DMS53 (cell line): ENCODE data around the gene CLMN.
"Not testable (repeated sequence)": the region's sequence is repeated elsewhere in the genome, so short reads cannot be mapped to it uniquely, and the experiment has no call there.

Source experiments
- DNase-seq: peaks from one replicate; lab custom pipeline; 2025; lab: John Stamatoyannopoulos, UW

CLMN gene

DNA sequence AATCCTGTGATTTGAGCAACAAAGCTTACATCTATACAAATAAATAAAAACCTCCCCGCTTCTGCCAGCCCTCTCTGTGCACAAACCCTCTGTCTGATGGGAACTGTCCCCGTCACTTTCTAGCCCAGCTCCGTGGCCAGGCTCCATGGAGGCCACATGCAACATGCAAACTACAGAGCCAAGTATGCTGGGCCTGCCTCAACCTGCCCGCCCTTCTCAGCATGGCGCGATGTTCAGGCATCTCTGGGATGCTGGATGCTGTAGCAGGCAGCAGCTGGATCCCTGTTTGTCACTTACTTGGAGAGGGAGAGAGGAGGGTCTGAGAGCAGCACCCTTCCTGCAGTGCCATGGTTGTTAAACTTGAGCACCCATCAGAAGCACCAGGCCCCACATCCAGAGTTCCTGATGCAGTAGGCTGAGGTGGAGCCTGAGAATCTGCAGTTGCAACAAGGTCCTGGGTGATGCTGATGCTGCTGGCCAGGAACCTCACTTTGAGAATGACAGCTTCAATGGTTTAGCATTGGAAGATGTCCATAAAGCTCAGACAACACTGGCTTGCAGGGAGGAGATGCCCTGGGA lies 32.4 kb downstream of the CLMN start:
- no peak for DNase-seq

DNA sequence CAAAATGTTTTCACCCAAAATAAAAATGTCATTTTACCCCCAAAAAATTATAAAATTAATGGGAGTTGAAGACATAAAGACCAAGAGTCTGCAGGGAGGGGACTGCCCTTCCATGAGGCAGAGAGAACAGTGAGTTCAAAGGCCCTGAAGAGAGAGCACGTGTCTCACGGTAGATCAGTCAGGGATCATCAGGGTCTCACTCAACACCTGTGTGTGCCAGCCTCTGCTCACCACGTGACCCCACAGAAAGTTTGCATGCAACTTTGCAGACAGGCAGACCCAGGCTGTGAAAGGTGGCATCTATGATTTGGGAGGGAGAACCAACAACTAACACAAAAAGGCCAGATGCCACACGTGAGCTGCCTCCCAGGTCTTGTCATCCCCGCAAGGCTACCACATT lies 33.1 kb downstream of the CLMN start:
- no peak for DNase-seq

DNA sequence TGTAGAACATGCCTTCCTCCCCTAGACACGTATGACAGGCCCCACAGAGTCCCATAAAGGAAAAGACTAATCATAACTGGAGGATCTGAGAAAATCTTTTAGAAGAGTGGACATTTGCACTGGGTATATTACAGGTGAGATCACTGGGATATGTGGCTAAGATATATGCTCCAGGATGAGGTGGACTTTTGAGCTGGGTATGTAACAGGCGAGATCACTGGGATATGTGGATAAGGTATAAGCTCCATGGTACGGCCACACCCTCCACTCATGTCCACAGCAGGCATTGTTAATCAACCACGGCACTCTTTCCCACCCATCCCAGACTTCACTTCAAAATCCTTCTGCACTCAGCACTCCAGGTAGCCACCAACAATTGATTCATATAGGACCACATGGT lies 34.1 kb downstream of the CLMN start:
- no peak for DNase-seq

DNA sequence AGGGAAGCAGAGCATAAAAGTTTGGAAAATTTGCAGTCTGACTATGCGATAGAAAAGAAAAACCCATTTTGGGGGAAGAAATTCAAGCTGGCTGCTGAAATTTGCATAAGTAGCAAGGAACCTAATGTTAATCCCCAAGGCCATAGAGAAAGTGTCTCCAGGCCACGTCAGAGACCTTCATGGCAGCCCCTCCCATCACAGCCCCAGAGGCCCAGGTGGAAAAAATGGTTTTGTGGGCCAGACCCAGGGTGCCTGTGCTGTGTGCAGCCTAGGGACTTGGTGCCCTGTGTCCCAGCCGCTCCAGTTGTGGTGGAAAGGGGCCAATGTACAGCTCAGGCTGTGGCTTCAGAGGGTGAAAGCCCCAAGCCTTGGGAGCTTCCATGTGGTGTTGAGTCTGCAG lies 35.9 kb downstream of the CLMN start:
- DNase-seq: not testable (repeated sequence)

DNA sequence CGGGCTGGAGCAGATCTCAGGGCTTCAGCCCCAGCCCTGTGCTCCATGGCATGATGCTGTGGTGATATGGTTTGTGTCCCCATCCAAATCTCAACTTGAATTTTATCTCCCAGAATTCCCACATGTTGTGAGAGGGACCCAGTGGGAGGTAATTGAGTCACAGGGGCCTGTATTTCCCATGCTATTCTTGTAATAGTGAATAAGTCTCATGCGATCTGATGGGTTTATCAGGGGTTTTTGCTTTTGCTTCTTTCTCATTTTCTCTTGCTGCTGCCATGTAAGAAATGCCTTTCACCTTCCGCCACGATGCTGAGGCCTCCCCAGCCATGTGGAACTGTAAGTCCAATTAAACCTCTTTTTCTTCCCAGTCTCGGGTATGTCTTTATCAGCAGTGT lies 36.7 kb downstream of the CLMN start:
- not testable (repeated sequence) for DNase-seq

DNA sequence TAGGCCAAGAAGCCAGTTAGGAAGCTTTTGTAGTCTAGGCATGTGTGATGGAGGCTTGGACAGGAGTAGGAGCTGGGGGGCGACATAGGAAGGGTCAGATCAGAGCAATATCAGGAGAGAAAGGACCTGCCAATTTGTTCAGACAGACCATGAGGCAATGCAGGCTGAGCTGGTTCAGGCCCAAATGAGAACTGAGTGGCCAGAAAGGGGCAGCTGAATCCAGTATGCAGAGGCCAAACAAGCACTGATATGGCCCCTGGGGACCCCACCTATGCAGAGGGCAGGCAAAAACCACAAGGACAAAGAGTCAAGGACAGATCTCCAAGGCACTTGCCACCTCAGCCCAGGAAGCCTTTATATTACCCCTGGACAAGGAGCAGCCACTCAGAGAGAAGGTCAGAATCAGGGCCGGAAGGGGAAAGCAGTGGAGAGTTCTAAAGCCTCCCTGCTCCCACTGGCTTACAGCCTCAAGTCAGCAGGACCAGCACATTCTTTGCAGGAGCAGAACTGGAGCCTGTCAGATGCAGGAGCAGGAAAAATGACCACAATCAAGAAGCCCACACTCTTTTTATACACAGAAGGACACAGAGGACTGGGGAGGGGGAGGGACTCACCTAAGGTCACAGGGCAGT lies 37.2 kb downstream of the CLMN start:
- no peak for DNase-seq

DNA sequence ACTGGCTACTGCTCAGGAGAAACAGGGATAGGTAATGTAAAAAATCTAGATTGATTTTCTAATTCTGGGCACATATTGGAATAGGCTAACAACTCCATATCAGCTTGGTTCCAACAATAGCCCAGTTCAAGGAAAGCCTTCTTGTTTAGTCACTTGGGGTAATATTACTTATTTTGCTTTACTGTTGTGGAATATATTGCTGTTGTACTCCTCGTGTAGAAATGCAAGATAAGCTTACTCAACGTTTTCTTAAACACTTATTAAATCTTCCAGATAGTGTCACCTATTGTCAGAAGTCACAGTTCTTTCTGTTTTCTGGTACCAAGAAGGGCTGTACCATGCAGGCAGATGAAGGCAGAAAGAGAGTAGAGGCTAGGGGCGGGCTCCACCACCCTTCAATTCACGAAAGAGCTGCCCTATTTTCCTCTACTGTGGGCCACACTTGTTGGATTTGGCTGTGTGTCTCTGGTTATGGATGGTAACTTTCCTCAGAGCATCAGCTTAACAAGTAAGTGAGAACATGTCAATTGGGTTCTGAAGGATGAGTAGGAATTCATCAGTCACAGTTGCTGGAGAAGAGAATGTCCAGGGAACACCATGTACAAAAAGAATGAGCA lies 38.0 kb downstream of the CLMN start:
- DNase-seq: no peak

DNA sequence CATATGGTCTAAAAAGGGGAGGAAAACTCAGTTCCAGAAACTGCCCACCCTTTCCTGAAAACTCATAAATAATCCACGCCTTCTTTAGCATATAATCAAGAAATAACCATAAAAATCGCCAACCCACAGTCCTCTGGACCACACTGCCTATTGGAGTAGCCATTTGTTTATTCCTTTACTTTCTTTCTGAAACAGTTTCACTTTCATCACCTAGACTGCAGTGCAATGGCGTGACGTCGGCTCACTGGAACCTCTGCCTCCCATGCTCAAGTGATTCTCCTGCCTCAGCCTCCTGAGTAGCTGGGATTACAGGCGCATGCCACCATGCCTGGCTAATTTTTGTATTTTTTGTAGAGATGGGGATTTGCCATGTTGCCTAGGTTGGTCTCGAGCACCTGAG lies 44.2 kb downstream of the CLMN start:
- peak; percentile 77 for DNase-seq

DNA sequence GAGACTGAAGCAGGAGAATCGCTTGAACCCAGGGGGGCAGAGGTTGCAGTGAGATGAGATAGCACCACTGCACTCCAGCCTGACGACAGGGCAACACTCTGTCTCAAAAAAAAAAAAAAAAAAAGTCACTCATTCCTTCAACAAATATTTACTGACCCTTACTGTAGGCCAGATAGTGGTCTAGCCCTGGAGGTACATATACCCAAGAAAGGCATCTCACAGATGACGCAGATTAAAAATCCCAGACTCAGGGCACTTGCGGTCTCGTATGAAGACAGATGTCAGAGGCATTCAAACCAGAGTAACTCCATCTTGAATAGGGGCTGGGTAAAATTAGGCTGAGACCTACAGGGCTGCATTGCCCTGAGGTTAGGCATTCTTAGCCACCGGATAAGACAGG lies 44.8 kb downstream of the CLMN start:
- peak; percentile 79 for DNase-seq

DNA sequence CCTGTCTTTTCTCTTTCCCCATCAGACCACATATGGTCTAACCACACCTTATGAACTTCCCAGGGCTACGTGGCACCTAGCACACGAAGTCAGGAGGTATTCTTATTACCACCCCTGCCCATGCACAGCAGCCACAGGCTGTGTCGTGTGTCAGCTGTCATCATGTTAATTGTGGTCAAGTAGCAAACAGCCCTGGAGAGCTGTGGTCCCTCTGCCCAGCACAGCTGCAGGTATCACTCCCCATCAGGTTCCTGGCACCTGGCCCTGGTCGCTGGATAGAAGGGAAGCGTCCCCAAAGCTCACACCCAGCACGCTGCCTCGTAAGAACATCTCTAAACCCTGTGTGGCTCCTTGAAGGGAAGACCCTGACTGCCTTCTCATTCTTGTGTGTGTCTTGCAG lies 45.4 kb downstream of the CLMN start:
- peak; percentile 91 for DNase-seq

DNA sequence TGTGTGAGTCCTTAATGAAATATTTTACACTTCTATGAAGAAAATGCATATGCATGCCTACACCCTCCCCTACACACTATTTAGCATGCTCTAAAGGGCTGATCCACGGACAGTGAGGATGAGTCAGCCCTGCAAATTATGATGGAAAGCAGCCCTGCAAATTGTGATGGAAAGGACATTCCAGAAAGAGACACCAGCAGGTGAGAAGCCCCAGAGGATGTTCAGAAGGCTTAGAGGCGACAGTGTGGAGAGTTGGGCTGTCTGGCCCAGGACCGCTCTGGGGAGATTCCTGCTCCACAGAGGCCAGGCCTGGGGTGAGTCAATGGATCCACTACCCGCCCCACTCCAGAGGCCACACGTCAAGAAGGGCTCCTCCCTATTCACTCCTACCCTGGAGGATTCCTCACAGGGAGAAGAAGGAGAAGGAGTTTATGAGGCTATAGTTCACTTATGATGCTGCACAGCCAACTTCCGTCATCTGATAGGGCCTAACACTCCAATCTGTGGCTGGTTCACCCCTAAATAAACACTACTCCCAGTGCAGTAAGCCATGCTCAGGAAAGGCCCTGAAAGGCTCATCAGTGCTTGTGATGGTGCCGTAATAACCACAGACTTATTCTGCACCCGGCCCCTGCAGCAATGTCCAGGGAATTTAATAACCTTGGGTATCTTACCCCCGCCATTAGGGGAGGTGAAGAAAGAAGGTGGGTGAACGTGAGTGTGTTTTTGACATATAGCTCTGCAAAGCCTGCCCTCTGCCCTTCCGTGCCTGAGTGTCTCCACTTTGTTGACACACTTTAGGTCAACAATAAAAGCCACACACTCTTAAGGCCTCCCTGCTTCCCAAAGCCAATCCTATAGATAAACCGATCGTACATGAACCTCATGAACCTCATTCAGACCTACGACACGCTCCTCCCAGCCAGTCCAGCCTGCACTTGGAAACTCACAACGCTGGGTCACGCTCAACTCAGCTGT lies 46.4 kb downstream of the CLMN start:
- DNase-seq: peak; percentile 96

DNA sequence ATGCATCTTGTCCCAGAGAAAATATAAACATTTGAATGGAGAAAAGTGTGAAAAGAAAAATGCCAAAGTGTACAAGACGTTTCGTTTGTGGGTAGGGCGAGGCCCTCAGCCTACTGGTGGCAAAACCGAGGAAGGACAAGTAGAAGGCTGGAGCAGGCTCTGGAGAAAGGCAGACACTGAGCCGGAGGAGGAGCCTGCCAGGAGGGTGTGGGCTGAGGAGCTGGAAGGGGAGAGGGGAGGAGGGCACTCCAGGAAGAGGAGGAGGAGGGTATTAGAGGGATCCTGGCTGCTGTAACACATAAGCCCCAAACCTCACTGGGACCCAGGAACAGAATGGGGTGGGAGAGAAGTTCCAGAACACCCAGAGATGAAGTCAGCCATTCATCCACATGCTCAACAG lies 47.7 kb downstream of the CLMN start:
- peak; percentile 28 for DNase-seq

DNA sequence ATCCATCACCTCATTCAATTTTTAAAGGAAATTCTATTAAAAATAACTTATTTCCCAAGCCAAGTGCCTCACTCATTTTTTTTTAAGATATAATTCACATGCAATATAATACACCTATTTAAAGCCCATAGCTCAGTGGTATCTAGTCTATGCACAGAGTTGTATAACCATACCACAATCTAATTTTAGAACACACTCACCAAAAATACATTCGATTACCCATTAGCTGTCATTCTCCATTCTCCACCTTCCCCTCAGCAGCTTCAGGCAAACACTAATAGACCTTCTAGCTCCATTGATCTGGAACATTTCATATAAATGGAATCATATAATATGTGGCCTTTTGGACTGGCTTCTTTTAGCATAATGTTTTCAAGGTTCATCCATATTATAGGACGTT lies 49.5 kb downstream of the CLMN start:
- DNase-seq: no peak

DNA sequence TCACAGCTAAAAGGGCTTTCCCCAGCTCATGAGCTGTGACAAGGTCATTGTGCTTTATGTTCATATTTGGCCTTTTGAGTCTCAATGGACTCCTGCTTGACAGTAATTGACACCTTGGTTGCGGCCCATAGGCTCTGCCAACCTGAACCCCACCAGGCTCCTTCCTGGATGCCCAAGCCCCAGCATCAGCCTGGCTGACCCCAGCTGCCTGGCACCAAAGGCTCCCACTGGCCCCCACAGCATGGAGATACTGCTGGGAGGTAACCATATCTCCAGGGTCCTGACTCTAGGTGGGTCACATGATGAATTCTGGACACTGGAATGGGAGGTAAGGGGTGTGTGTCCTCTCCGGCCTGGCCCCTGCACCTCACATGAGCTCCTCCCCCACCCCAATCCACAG lies 50.2 kb downstream of the CLMN start:
- no peak for DNase-seq

DNA sequence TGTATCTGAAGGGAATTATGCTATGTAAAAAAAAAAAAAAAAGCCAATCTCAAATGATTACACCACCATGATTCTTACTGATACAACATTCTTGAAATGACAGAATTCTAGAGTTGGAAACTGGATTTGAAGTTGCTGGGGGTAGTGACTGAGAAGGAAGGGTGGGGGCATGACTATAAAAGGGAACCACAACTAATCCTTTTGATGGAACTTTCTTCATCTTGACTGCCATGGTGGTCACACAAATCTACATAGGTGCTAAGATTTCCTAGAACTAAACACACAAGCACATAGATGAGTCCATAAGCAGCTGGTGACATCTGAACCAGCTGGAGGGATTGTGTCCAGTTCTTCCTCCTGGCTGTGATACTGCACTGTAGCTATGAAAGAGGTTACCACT lies 51.4 kb downstream of the CLMN start:
- DNase-seq: peak; percentile 52

DNA sequence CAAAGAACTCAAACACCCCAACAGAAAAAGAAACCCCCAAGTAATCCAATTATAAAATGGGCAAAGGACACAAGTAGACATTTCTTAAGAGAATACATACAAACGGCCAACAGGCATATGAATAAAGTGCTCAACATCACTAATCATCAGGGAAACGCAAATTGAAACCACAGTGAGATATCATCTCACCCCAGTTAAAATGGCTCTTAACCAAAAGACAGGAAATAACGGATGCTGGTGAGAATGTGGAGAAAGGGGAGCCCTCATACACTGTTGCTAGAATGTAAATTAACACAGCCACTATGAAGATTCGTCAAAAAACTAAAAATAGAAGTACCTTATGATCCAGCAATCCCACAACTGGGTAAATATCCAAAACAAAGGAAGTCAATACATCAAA lies 52.4 kb downstream of the CLMN start:
- no peak for DNase-seq

DNA sequence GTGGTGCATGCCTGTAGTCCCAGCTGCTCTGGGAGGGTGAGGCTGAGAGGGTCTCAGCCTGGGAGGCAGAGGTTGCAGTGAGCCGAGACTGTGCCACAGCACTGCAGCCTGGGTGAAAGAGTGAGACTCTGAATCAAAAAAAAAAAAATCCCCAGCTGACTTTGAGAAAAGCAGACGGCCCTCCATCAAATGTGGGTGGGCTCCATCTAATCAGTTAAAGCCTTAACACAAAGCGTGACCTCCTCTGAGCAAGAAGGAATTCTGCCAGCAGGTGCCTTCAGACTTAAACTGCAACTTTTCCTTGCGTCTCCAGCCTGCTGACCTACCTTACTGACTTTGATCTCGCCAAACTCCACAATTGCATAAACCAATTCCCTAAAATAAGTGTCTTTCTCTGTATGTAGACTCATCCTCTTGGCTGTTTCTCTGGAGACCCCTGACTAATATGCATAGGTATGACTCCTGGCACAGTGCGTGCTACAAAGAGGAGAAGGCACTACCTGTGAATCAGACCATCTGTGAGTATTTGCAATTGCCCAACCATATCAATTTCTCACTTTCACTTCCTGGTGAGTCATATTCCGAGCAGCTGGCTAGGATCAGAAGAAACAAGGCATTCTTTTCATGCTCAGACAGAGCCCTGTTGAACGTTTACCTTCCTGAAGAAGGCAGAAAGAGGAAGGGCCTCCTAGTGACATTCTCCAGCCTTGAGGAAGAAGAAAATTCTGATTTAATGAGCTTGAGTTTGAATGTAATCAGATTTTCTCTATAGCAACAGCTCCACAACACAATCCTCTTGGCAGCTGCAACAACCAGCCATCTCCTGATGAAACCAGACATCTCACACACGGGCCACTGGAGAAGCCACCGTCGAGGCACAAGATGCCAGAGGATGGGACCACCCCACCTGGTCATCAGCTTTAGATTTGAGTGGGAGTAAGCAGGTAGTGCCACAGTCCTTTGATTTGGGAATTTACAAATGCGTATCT lies 54.3 kb downstream of the CLMN start:
- DNase-seq: peak; percentile 98

DNA sequence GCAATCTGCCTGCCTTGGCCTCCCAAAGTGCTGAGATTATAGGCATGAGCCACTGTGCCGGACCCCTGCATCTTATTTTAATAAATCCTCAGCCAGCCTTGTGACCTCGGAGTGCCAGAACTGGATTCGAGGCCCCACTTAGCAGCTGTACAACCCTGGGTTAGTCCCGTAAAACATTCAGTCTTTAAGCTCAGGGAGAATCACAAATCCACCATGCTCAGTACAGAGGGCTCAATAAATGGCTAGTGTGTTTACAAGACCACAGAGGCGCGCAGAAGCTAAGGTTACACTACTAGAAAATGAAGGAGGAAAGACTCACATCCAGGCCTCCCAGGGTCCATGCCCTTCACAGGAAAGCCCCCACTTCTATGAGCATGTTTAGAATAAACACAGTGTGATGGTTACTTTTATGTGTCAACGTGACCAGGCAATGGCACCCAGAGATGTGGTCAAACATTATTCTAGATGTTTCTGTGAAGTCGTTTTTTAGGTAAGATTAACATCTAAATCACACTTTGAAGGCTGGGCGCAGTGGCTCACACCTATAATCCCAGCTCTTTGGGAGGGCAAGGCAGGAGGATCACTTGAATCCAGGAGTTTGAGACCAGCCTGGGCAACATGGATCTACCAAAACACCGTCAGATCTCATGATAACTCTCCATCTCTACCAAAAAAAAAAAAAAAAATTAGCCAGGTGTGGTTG lies 55.3 kb downstream of the CLMN start:
- DNase-seq: peak; percentile 40

DNA sequence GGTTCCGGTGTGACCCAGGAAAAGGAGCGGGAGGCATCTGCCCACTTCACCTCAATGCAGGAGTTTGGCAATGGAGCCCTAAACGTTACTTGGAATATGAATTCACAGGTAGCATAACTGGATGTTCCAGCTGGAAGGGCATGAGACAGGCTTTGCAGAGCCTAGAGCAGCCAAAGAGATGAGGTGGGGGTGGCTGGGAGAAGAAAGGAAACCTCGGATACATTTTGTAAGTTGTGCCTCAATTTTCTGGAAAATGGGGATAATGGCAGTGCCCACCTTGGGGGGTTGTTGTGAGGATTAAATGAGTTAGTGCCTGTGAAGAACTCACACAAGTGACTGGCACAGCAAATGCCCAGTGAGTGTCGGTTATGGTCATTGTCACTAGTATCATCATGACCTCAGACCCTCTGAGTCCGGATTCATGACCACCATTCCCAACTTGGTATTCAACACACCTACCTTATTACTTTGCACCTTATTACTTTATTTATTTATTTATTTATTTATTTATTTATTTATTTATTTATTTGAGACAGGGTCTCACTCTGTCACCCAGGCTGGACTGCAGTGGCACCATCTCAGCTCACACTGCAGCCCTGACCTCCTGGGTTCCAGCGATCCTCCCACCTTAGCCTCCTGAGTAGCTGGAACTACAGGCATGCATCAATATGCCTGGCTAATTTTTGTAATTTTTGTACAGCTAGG lies 56.0 kb downstream of the CLMN start:
- DNase-seq: no peak

DNA sequence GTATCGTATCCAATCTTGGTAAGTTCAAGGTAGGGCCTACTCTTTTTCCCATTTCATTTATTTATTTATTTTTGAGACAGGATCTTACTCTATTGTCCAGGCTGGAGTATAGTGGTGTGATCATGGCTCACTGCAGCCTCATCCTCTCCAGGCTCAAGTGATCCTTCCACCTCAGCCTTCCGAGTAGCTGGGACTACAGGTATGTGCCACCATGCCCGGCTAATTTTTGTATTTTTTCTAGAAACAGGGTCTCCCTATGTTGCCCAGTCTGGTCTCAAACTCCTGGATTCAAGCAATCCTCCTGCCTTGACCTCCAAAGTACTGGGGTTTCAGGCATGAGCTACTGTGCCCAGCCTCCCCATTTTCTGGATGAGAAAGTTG lies 57.2 kb downstream of the CLMN start:
- no peak for DNase-seq
